ENCODE measurements around the gene SF3B5. TPM values are rescaled to one million over a fixed set of nuclear protein-coding genes. Genes with fewer than 3 reads are reported as not detected.
"Not testable (repeated sequence)": the region's sequence is repeated elsewhere in the genome, so short reads cannot be mapped to it uniquely, and the experiment has no call there.

The SF3B5 gene
- total RNA-seq, 1 donor from 2014 or later: 129 TPM

GRCh38 chr6:144044989-144045388 is 50.4 kb downstream of the SF3B5 start:
- H3K27me3 Mint-ChIP-seq (ENCODE audit: low read depth, unreplicated experiment); H4K20me1 ChIP-seq (ENCODE audit: insufficient read depth, low read length); H3K79me2 ChIP-seq (ENCODE audit: insufficient read depth, low read length); H3K27ac ChIP-seq (ENCODE audit: low read depth, low read length); H3K4me1 ChIP-seq (ENCODE audit: insufficient read depth, low read length); H3K4me1 Mint-ChIP-seq (ENCODE audit: low read depth, unreplicated experiment); H3K27me3 ChIP-seq (ENCODE audit: insufficient read depth, low read length); H3K9me3 ChIP-seq (ENCODE audit: insufficient read depth, low read depth, low read length); DNase-seq (ENCODE audit: low read depth); FAIRE-seq; H3K4me3 Mint-ChIP-seq (ENCODE audit: unreplicated experiment); H3K4me3 ChIP-seq (ENCODE audit: insufficient read depth, low read depth, low read length); H2AFZ ChIP-seq (ENCODE audit: low read depth, low read length); H3K36me3 Mint-ChIP-seq (ENCODE audit: low read depth, unreplicated experiment); H3K36me3 ChIP-seq (ENCODE audit: insufficient read depth, low read length); H3K9ac ChIP-seq (ENCODE audit: low read length); H3K4me2 ChIP-seq (ENCODE audit: low read length); H3K27ac Mint-ChIP-seq (ENCODE audit: unreplicated experiment): not testable (repeated sequence)
- peaks cover 17% of the 10 kb centered on the region for H3K9me3 Mint-ChIP-seq (ENCODE audit: unreplicated experiment)

Other genes starting within 250 kb of the SF3B5 start
- gene ZC2HC1B, start 231.1 kb downstream of the SF3B5 start, total RNA-seq: not detected in 2 replicates
- gene PLAGL1, start 87.3 kb downstream of the SF3B5 start, total RNA-seq: 18.3 and 20.3 TPM in 2 replicates
- gene STX11, start 54.9 kb upstream of the SF3B5 start, total RNA-seq: 1.9 and 2.0 TPM in 2 replicates
- 62.1 and 86.3 TPM in 2 replicates for gene UTRN, start 189.8 kb upstream of the SF3B5 start, total RNA-seq

Data from astrocyte (in vitro differentiated cells and primary cell).